Activated CD4-positive, alpha-beta T cell treated with anti-CD3 and anti-CD28 coated beads, Interleukin-2, amount 50 U/mL, for 4 hours (primary cell): ENCODE results near the gene EEFSEC.

Source experiments
- DNase-seq, 2 experiments: peaks; one replicate each; pipeline ENCODE4 v3.0.0-alpha.2; 2020

EEFSEC gene

GRCh38 chr3:128275316-128276145, 122.2 kb downstream of the EEFSEC start:
- DNase-seq: no peak

DNA sequence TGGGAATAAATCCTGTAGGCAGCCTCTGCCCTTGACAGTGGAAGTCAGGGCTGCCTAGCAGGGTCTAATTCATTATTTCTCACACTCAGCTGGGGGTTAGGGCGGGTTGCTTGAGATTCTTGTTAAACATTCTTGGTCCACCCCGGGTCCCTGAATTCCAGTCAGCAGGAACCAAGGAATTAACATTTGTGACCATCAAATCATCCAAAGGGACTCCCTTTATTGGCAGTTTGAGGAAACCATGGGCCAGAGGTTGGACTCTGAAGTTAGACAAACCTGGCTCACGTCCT, 122.8 kb downstream of the EEFSEC start:
- no peak for DNase-seq

DNA sequence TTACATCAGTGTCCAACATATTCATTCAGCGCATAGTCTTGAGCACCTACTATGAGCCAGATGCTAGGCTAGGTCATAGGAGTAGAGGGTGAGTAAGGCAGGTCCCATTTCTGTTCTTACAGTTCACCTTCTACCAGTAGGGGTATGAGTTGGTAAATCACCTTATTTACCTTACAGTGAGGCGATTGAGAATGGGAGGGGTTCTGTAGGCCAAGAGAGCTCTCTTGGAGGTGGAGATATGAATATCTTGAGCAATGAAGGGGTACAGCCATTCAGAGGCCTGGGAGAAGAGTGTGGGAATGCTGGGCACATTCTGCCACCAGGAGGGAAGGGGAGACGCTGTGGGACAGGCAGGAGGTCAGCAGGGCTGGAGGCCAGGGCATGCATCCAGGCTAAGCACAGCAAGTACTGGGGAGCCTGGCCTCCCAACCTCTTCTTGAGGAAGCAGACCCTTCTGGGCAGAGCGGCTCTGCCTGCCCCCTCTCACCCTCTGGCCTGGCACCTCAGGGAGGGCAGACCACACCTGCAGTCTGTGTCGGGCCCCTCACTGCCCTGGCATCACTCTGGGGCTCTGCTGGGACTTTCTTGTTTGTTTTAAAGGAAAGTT, 123.4 kb downstream of the EEFSEC start:
- DNase-seq: no peak

DNA sequence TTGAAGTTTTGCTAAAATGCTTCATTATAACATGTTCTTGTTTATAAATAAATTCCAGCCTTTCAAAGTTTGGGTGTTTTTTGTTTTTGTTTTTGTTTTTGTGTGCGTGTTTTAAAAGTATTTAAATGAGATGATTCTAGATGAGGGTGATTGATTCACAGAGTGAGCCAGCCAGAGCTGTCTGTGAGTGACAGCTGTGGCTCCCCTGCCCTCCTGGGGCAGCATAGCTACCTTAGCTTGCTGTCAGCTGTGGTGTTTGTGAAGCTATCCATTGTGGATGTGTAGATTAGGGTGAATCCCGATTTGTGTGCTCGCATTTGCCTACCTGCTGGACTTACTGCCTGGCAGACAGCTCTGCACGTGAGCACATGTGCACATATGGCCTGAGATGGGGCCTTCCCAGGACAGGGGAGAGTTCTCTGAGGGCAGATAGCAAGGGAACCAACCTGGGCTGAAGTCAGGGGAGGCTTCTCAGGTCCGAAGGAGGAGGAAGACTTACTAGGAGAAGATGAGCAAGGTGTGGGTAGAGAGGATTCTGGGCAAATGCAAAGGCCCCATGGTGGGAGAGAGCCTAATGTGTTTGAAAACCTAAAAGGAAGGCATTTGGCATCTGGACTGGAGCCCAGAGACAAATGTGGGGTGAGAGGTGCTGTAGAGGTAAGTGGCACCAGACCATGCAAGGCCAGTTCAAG, 124.2 kb downstream of the EEFSEC start:
- no peak for DNase-seq

GRCh38 chr3:128278130-128278529, 124.8 kb downstream of the EEFSEC start:
- no peak for DNase-seq

DNA sequence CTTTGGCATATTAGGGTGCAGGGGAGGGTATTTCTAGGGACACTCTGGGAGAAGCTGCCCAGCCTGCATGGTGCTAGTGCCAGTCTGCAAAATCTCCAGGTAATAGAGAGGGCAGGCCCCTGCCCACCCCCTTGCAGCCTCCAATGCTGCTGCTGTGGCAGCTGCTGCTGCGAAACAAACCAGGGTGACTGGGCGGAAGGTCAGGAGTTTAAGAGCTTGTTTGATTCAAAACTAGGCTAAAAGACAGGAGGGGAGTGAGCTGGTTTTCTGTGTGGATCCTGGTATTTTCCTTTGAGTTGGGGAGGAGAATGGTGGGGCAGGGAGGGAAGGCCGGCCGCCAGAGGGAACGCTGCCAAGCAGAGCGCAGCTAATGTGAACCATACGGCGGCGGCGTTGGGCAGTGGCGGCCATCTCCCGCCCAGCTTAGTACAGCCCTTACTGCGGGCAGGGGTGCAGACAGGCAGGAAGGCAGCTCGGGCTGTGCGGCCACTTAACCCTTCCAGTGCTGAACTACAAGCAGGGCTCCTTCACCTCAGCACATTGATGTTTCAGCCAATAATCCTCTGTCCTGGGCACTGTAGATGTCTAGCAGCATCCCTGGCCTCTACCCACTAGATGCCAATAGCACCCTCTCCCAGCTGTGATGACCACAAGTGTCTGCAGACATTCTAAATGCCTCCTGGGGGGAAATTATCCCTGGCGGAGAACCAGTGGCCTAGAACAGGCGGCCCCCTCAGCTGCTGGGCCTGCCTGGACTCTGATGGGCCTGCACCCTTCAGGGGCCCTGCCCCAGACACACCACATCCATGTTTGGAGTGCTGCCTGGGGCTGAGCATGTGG, 125.7 kb downstream of the EEFSEC start:
- no peak for DNase-seq

DNA sequence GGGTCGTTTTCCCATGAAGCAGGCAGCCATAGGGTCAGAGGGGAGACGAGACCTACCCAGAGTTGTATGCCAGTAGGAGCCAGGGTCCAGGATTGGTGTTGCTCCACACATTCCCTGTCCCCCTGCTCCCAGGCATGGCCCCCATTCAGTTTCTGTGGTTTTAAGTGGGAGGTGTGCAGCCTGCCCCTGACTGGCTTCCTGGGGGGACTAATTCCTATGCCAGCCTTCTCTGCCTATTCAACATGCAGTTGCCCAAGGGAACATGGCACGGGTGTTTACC, 126.3 kb downstream of the EEFSEC start:
- DNase-seq: no peak

- no peak for DNase-seq
Measured at GRCh38 chr3:128280481-128281052, 127.3 kb downstream of the EEFSEC start.

DNA sequence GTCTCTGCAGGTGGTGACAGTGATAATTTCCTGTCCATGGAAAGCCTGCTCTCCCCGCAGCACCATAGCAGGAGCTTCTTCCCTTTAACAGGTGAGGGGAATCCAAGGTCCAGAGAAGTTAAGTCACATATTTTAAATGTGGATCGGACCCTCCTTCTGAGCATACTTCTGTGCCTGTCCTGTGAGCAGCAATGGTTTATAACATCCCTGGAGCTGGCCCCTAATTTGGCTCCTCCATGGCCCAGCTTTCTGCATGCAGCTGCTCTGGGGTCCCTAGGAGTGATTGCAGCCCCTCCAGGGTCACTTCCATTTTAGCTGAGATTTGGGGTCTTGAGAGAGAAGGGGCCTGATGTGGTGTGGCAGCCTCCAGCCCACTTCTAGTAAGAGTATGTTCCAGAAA, 127.8 kb downstream of the EEFSEC start:
- DNase-seq: no peak

GRCh38 chr3:128281461-128282367, 128.4 kb downstream of the EEFSEC start:
- no peak for DNase-seq

DNA sequence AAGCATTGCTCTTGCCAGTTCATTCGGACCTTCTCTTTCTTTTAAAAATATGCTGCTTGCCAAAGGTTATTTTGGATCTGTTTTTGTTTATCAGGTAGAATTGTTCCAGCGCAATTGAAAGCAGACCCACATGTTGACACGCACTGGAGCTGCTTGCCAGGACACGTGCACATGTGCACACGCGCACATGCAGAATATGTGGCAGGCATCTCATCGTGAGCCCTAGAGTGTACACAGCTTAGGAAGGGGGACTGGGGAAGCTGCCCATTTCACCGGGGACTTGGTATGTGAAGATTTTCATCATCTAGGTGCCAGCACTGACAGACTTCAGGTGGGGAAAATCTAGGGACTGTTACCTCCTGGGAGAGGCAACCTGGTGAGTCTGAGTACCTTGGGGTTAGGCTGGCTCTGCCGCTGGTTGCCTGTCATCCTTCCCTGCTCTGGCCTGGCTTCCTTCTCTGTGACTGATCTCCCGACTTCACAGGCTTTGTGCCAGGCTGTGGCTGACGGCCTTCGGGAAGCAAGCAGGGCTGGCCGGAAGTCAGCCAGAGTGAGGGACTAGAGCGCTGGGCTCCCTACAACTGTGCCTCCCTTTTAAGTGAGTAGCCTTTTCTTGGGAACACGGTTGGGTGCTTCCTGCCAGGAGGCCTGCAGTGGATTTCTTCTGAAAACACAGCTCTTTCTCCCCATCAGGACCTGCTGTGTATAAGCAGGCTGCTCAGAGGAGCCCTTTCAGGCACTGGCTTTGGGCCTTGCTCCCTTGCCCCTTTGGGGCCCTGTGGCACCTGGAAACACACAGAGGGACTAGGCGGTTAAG, 129.3 kb downstream of the EEFSEC start:
- DNase-seq: no peak

GRCh38 chr3:128283421-128283820, 130.1 kb downstream of the EEFSEC start:
- DNase-seq: no peak

DNA sequence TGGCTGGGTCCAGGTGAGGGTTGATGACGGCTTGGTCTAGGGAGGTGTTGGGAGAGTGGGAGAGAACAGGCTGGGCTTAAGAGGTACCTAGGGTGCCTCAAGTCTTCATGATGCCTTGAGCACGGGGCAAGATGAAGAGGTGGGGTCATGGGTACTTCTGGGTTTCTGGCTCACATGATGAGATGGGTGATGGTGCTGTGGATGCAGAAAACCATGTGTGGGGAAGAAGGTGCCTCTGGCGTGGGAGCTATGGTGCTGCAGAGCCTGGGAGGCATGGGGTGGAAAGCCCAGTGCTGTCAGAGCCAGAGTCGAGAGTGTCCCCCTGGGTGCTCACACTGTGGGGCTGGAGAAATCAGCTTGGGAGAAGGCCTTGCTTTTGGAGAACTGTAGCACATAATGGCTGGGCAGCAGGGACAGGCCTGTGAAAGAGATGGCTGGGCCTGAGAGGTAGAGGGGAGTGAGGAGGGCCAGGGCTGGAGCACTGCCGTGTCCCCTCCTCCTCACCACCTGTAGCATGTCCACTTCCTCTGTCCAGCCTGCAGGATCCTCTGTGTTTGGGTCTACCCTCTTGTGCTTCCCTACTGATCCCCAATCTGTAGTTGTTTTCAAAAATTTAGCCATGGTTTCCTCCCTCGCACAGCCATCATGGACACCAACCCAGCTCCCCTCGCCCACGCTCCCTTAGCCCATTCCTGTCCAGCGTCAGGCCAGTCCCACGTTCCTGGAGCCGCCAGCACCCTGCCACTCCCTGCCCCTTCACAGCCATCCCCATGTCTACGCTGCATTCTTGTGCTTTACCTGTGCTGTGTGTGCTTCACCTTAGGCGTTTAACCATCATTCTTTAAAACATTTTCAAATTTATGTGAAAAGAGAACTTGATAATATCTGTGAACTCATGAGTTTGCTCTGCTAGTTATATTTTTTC, 132.0 kb downstream of the EEFSEC start:
- no peak for DNase-seq

- DNase-seq: no peak
Measured at GRCh38 chr3:128285967-128286321, 132.7 kb downstream of the EEFSEC start.

DNA sequence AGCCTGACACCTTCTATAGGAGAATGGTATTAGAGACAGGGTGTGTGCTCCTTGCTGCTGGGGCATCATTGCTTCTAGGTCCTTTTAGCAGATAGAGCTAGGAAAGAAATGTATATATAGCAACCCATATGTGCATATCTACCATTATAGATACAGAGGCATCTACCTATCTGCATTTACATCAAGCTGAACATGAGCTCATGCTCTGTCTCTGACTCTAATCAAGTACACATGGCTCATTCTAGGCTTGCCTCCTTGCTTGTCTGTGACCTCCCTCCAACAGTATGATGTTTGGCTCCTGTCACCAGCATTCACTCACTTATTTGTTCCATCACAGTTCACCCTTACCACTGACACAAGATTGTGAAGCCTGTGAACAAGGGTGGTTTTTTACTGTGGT, 133.4 kb downstream of the EEFSEC start:
- DNase-seq: no peak

DNA sequence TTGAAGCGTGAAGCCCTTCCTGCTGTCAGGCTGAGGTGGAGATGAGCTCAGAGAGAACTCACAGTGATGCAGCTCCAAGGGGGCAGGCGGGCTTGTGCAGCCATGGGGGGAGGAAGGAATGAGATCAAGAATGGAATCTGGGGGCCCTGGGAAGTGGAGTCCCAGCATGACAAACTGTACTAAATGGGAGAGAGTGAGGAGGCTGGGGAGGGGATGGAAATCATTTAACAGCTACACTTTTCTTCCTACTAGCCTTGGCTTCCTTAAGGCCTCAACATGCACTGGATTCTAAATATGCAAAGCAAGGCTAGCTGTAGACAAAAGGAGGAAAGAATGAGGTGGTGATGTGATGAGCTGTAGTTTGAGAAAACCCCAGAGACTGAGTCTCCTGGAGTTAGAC, 133.9 kb downstream of the EEFSEC start:
- DNase-seq: no peak

DNA sequence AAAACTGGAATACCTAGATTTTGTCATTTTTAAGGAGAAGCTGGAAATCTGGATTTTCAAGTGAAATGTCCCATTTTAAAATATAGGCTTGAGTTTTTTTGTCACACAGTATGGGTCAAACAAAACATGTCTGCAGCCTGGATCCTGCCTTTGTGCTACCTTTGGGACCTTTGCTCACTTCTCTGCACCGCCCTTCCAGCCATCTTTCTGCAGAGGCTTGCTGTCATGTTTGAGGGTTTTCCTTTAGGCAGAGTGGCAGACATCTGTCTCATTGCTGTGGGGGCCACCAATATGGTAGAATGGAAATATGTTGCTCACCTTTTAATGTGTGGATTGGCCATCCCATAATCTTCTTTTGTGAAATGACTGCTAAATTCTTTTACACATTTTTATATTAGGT, 136.3 kb downstream of the EEFSEC start:
- no peak for DNase-seq

DNA sequence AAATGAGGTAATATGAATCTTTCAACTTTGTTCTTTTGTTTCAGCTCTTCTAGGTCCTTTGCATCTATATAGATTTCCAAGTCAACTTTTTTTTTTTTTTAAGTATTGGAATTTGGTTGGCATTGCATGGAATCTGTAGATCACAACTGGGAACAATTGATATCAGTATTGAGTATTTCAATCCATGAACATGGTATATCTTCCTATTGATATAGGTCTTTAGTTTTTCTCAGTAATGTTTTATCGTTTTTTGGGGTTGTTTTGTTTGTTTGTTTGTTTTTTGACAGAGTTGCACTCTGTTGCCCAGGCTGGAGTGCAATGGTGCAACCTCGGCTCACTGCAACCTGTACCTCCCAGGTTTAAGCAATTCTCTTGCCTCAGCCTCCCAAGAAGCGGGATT, 137.2 kb downstream of the EEFSEC start:
- DNase-seq: no peak

GRCh38 chr3:128293930-128294329, 140.6 kb downstream of the EEFSEC start:
- DNase-seq: no peak

DNA sequence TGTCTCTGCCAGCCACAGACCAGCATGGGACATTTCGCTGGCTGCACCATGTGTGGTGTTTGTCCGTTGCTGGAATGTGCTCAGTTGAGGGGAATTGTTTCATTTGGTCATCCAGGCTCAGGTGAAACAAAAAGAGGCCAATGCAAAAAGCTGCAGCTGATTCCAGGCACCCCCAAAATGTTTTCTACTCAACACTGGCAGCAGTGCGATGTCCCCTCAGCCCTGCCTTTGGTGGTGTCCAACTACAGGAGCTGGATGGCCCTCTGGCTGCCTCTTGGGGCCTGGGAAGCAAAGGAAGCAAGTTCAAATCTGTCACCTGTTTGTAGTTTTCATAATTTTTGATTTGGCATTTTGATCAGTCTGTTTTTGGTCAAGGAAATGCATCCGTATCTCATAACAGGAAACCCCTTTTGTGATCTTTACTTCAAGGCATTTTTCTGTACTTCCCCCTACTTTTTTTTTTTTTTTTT, 141.8 kb downstream of the EEFSEC start:
- DNase-seq: no peak
